ENCODE measurements around the gene RNF31.

- no peak for TF ChIP-seq POLR2AphosphoS5 (IDR thresholded peaks at IDR 0.05; ENCODE audit: low read depth, low read length)
- no peak for TF ChIP-seq CTCF (IDR thresholded peaks at IDR 0.05)
- TF ChIP-seq SIN3A (IDR thresholded peaks at IDR 0.05; ENCODE audit: borderline replicate concordance, insufficient read depth, low read depth, low read length) = no peak
- TF ChIP-seq REST (IDR thresholded peaks at IDR 0.05; ENCODE audit: insufficient read depth in 1 of 2, low read depth in 2 of 2, low read length in 1 of 2) = no peak
These were observed 38.9 kb upstream of the RNF31 start for GRCh38 chr14:24108336-24108874.
